ENCODE results near the gene VWA5A.

- TF ChIP-seq POLR2A (IDR thresholded peaks at IDR 0.05; ENCODE audit: low read depth, low read length) = no peak
- TF ChIP-seq MXI1 (IDR thresholded peaks at IDR 0.05; ENCODE audit: low read depth, low read length) = no peak
- no peak for TF ChIP-seq SUZ12 (IDR thresholded peaks at IDR 0.05; ENCODE audit: unreplicated experiment)
- TF ChIP-seq IRF3 (IDR thresholded peaks at IDR 0.05) = no peak
- no peak for TF ChIP-seq CTCF (IDR thresholded peaks at IDR 0.05 in 2 of 3, conservative IDR thresholded peaks at IDR 0.05 in 1 of 3; ENCODE audit: control insufficient read depth in 2 of 3, extremely low read depth in 1 of 3, insufficient read depth in 1 of 3, low read depth in 3 of 3, low read length in 3 of 3)
- no peak for TF ChIP-seq YY1 (IDR thresholded peaks at IDR 0.05; ENCODE audit: low read depth, low read length)
- TF ChIP-seq ATF7 (IDR thresholded peaks at IDR 0.05; ENCODE audit: low read depth) = no peak
Observed at GRCh38 chr11:124170801-124171586, 55.7 kb downstream of the VWA5A start.
